Heart right ventricle (tissue), 16 donors: Measurements from ENCODE around the gene TTYH3. TPM values are rescaled to one million over a fixed set of nuclear protein-coding genes. Genes with fewer than 3 reads are reported as not detected.

Source experiments
- ATAC-seq, 8 donors: fragments of 200-7000 bp; cut with Tn5 transposase; one replicate each; pipeline ENCODE4 v1.9.1; 2020; ENCODE audit warnings: mild to moderate bottlenecking in 8 of 8, moderate library complexity in 8 of 8, moderate number of reproducible peaks in 1 of 8
- DNase-seq, 2 donors: peaks; one replicate each; pipeline ENCODE4 v3.0.0-alpha.2; 2020
- H3K27ac ChIP-seq, 10 donors: fragments of 200-600 bp; sonication (generic) in 2 of 10; one replicate each; pipeline versions ENCODE4 v1.5.0 to v1.8.0; 2020 to 2022; ENCODE audit warnings: mild to moderate bottlenecking in 3 of 10
- H3K27me3 ChIP-seq, 7 donors: fragments of 200-600 bp; one replicate each; pipeline ENCODE4 v1.8.0; 2021 to 2022; ENCODE audit warnings: mild to moderate bottlenecking in 2 of 7
- H3K36me3 ChIP-seq, 9 donors: fragments of 200-600 bp; sonication (generic) in 1 of 9; one replicate each; pipeline versions ENCODE4 v1.5.0 to v1.8.0; 2020 to 2022; ENCODE audit warnings: mild to moderate bottlenecking in 2 of 9
- H3K4me1 ChIP-seq, 9 donors: fragments of 200-600 bp; sonication (generic) in 1 of 9; one replicate each; pipeline versions ENCODE4 v1.5.0 to v1.8.0; 2020 to 2022; ENCODE audit warnings: mild to moderate bottlenecking in 4 of 9
- H3K4me3 ChIP-seq, 10 donors: fragments of 200-600 bp; sonication (generic) in 2 of 10; one replicate each; pipeline versions ENCODE4 v1.5.0 to v1.8.0; 2020 to 2022; ENCODE audit warnings: mild to moderate bottlenecking in 7 of 10, moderate library complexity in 2 of 10
- H3K9me3 ChIP-seq, 11 donors: fragments of 200-600 bp in 10 of 11; sonication (generic) in 2 of 11; one replicate each; pipeline versions ENCODE4 v1.5.0 to v1.8.0; 2013 to 2022; ENCODE audit warnings: mild to moderate bottlenecking in 2 of 11, control low read depth in 1 of 11, moderate library complexity in 1 of 11
- CTCF ChIP-seq, 9 donors: fragments of 200-600 bp; sonication (generic) in 2 of 9; IDR thresholded peaks; one replicate each; pipeline versions ENCODE4 v1.5.0 to v1.8.0; 2021 to 2022; ENCODE audit warnings: antibody characterized with exemption in 9 of 9, mild to moderate bottlenecking in 5 of 9, moderate library complexity in 1 of 9
- WGBS, 2 donors: extraction: QIAGEN DNeasy Blood & Tissue Kit; methylation state at CpG; one replicate each; pipeline ENCODE4 v1.1.7; 2013; ENCODE audit warnings: inconsistent platforms in 1 of 2; 5-methylcytosine and 5-hydroxymethylcytosine counted together
- intact Hi-C, 10 donors: fragments of 100-400 bp; cut with DNase I; formaldehyde crosslinking; loops; one replicate each; pipeline versions ENCODE4 v1.11.1 to v1.14.2; 2022
- polyA plus RNA-seq, 2 donors: library from polyadenylated mRNA; stranded (reverse); fragments of 200-250 nt; gene quantifications; one replicate each; pipeline ENCODE4 v1.2.3, GENCODE V29; 2013
- total RNA-seq, 10 donors: library from RNA; stranded (reverse); fragmentation: NEBNext Ultra II Directional in 3 of 10; extraction: Animal tissue kit (Norgen Biotek cat#: 25700) in 3 of 10; gene quantifications; one replicate each; pipeline versions ENCODE4 v1.2.1 to v1.2.4, GENCODE V29; 2021 to 2023
- donor health status: Arrhythmogenic right ventricular cardiomyopathy.
- donor health status: ischemic (EF 13 %, LVEDD 7.1; RV severe dilation, severe dysfunction).
- donor health status: healthy with polysubstance abuse.
- donor health status: DM: no; HTN: yes; CAD: no.
- donor health status: DM: no; HTN: no; CAD: no.
- donor health status: ischemic (EF 25% LVEDD 6.9; RV normal size, moderate dysfunction).
- donor health status: ischemic (EF 25% LVEDD 5.7; RV mildly dilated, moderate dysfunction).
- donor health status: healthy.
- donor health status: DM: yes; HTN: yes; CAD: no.
- donor health status: Ischemic cardiomyopathy.
- donor health status: ischemic (EF 35%, LVEDD 5.7; RV mildly dilated, moderate dysfunction).
- donor health status: nonischemic (EF 11% LVEDD 7.7; RV severe dilation, severe dysfunction).
- donor health status: DM: yes; HTN: yes; CAD: no.
- donor health status: PGD.
- donor health status: ischemic (EF 29% LVEDD 5.4; RV normal size, mild dysfunction).
- donor health status: nonischemic (EF 23%, LVEDD 6.1; RV moderate dilation, normal function).

Gene TTYH3
- total and polyA plus RNA-seq, 12 donors = 7.0 to 37.5 (median 9.0) TPM

GRCh38 chr7:2705371-2706096 lies 73.7 kb downstream of the TTYH3 start:
- TF ChIP-seq CTCF (IDR thresholded peaks at IDR 0.05) = no peak
- no peak for ATAC-seq
- 84 to 85% methylated on average over 14 of the region's 14 CpGs for WGBS, 2 donors

DNA sequence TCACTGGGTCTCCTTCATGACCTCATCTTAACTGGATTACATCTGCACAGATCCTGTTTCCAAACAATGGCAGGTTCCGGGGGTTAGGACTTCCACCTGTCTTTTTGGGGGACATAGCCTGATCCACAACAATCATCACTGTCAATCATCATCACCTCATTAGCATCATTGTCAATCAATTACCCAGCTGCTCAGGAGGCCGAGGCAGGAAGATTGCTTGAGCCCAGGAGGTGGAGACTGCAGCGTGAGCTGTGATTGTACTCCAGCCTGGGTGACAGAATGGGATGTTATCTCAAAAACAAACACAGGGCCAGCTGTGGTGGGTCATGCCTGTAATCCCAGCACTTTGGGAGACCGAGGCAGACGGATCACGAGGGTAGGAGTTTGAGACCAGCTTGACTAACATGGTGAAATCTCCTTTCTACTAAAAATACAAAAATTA lies 74.9 kb downstream of the TTYH3 start:
- DNase-seq = no peak
- H3K36me3 ChIP-seq = no peaks in the 10 kb centered on the region
- H3K9me3 ChIP-seq = peaks cover 0 to 4% (median 0%) of the 10 kb centered on the region in 11 donors
- no peak for TF ChIP-seq CTCF (IDR thresholded peaks at IDR 0.05)
- H3K27me3 ChIP-seq = no peaks in the 10 kb centered on the region
- H3K4me3 ChIP-seq = no peak overlapping the region
- H3K27ac ChIP-seq = no peak overlapping the region
- 57 to 60% methylated on average over 6 of the region's 6 CpGs for WGBS, 2 donors
- ATAC-seq = no peak
- intact Hi-C loops = no loop called here
- H3K4me1 ChIP-seq = peaks cover 0 to 22% (median 7%) of the 10 kb centered on the region in 9 donors

More at GRCh38 chr7:2705371-2706096, 73.7 kb downstream of the TTYH3 start:
- no peak for DNase-seq
- peaks cover 0 to 11% (median 7%) of the 10 kb centered on the region in 9 donors for H3K4me1 ChIP-seq
- H3K27me3 ChIP-seq = no peaks in the 10 kb centered on the region
- intact Hi-C loops = no loop called here
- no peak overlapping the region for H3K27ac ChIP-seq
- H3K4me3 ChIP-seq = no peak overlapping the region
- no peaks in the 10 kb centered on the region for H3K36me3 ChIP-seq
- peaks cover 0 to 4% (median 0%) of the 10 kb centered on the region in 11 donors for H3K9me3 ChIP-seq

DNA sequence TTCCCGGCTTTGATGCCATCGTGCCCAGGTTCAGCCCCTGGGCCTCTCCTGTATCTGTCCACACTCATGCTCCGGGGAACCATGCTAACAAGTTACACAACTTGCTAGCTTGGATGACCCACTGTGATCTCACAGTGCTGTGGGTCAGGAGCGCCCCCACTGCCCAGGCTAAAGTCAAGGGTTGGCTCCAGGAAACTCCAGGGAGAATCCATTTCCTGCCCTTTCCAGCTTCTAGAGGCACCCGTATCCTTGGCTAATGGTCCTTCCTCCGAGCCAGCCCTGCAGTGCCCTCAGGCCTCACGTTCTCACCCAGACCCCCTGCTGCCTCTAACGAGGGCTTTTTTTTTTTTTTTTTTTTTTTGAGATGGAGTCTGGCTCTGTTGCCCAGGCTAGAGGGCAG lies 75.7 kb downstream of the TTYH3 start:
- WGBS, 2 donors = 67 to 75% methylated on average over 8 of the region's 8 CpGs
- H3K36me3 ChIP-seq = no peaks in the 10 kb centered on the region

DNA sequence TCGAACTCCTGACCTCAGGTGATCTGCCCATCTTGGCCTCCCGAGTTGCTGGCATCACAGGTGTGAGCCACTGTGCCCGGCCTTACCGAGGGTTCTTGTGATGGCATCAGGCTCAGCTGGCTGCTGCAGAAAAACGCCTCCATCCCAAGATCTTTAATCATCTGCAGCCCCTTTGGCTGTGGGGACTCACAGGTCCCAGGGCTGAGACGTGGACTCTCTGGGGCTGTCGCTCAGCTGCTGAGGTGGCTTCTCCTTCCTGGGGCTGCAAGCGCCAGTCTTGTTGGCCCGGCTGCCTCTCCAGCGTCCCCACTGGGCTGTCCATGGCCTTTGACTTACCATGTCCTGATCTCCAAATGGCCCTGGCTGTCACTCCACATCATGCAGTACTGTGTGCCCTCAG lies 76.3 kb downstream of the TTYH3 start:
- no peak for ATAC-seq
- no peaks in the 10 kb centered on the region for H3K36me3 ChIP-seq
- peaks cover 0 to 25% (median 12%) of the 10 kb centered on the region in 9 donors for H3K4me1 ChIP-seq
- H3K27ac ChIP-seq = no peak overlapping the region
- WGBS, 2 donors = 87 to 94% methylated on average over 10 of the region's 10 CpGs
- DNase-seq = no peak
- H3K27me3 ChIP-seq = no peaks in the 10 kb centered on the region
- H3K9me3 ChIP-seq = peaks cover 0 to 4% (median 0%) of the 10 kb centered on the region in 11 donors
- intact Hi-C loops = no loop called here
- no peak for TF ChIP-seq CTCF (IDR thresholded peaks at IDR 0.05)
- H3K4me3 ChIP-seq = no peak overlapping the region

More for the DNA sequence above, 75.7 kb downstream of the TTYH3 start:
- Histone ChIP-seq H3K27ac (no peak overlapping the region), H3K4me3 (no peak overlapping the region), H3K4me1 (peaks cover 0 to 22% (median 7%) of the 10 kb centered on the region in 9 donors), H3K27me3 (no peaks in the 10 kb centered on the region), H3K9me3 (peaks cover 0 to 4% (median 0%) of the 10 kb centered on the region in 11 donors)
- DNase-seq = no peak
- TF ChIP-seq CTCF (IDR thresholded peaks at IDR 0.05) = no peak
- no peak for ATAC-seq
- intact Hi-C loops = no loop called here
